Tibial nerve (tissue), 4 donors: ENCODE measurements around the gene FAU.

ENCODE experiments used
- CTCF ChIP-seq, 5 experiments: fragments of 200-600 bp in 3 of 5; fragments of 450-650 bp in 2 of 5; sonication (generic) in 3 of 5; IDR thresholded peaks; one replicate each; pipeline ENCODE4 v1.5.1; 2016 to 2019; ENCODE audit warnings: antibody characterized with exemption in 5 of 5, mild to moderate bottlenecking in 3 of 5, moderate library complexity in 2 of 5
- EP300 ChIP-seq, 2 donors: sonication (generic); formaldehyde crosslinking; IDR thresholded peaks; one replicate each; pipeline ENCODE4 v1.6.1; 2017; ENCODE audit warnings: antibody characterized with exemption in 2 of 2, mild to moderate bottlenecking in 1 of 2

GRCh38 chr11:65086809-65087208 lies 35.1 kb downstream of the FAU start:
- TF ChIP-seq EP300 (IDR thresholded peaks at IDR 0.05) = no peak
- no peak for TF ChIP-seq CTCF (IDR thresholded peaks at IDR 0.05)
